Stomach (tissue), 9 donors: ENCODE data around the gene TTBK2. TPM values are rescaled to one million over a fixed set of nuclear protein-coding genes. Genes with fewer than 3 reads are reported as not detected.
A peak's percentile ranks its signal among the peaks of the same experiment; 100 is the strongest.

Experiments
- DNase-seq, 2 donors: peaks; one replicate each; pipeline versions ENCODE4 v3.0.0 to v3.0.0-alpha.2; 2013 to 2019
- H3K27ac ChIP-seq, 5 donors: fragments of 200-600 bp in 4 of 5; sonication (generic) in 4 of 5; one replicate each; pipeline ENCODE4 v1.5.1; 2013 to 2019; ENCODE audit warnings: mild to moderate bottlenecking in 1 of 5, moderate library complexity in 1 of 5
- H3K27me3 ChIP-seq, 3 donors: fragments of 200-600 bp; sonication (generic); one replicate each; pipeline ENCODE4 v1.5.1; 2017 to 2019; ENCODE audit warnings: mixed run types in 1 of 3
- H3K36me3 ChIP-seq, 4 donors: fragments of 200-600 bp; sonication (generic); 1 replicate in 3 of 4; 2 replicates in 1 of 4; pipeline ENCODE4 v1.5.1; 2016 to 2019
- H3K4me1 ChIP-seq, 4 donors: fragments of 200-600 bp; sonication (generic); one replicate each; pipeline ENCODE4 v1.5.1; 2016 to 2019
- H3K4me3 ChIP-seq, 4 donors: fragments of 200-600 bp; sonication (generic) in 3 of 4; one replicate each; pipeline ENCODE4 v1.5.1; 2016 to 2019; ENCODE audit warnings: mild to moderate bottlenecking in 1 of 4
- H3K9me3 ChIP-seq, 4 donors: fragments of 200-600 bp; sonication (generic); one replicate each; pipeline ENCODE4 v1.5.1; 2016 to 2019
- CTCF ChIP-seq, 7 experiments: fragments of 450-650 bp in 4 of 7; fragments of 200-600 bp in 3 of 7; sonication (generic) in 3 of 7; IDR thresholded peaks; one replicate each; pipeline ENCODE4 v1.5.1; 2016 to 2019; ENCODE audit warnings: antibody characterized with exemption in 7 of 7, control low read depth in 2 of 7, mild to moderate bottlenecking in 1 of 7
- EP300 ChIP-seq: sonication (generic); formaldehyde crosslinking; IDR thresholded peaks from one replicate; pipeline ENCODE4 v1.6.1; 2017; ENCODE audit warnings: antibody characterized with exemption
- POLR2A ChIP-seq, 4 donors: fragments of 450-650 bp; IDR thresholded peaks; one replicate each; pipeline ENCODE4 v1.6.1; 2016; ENCODE audit warnings: antibody characterized with exemption in 4 of 4, control low read depth in 2 of 4, mild to moderate bottlenecking in 1 of 4, moderate library complexity in 1 of 4
- POLR2AphosphoS5 ChIP-seq, 3 donors: sonication (generic); formaldehyde crosslinking; IDR thresholded peaks; one replicate each; pipeline ENCODE4 v1.6.1; 2016; ENCODE audit warnings: antibody characterized with exemption in 3 of 3
- WGBS, 5 donors: extraction: QIAGEN DNeasy Blood & Tissue Kit in 3 of 5; methylation state at CpG; one replicate each; pipeline versions ENCODE4 v1.1.5 to v1.1.7; 2013 to 2018; 5-methylcytosine and 5-hydroxymethylcytosine counted together
- intact Hi-C: fragments of 100-400 bp; cut with DNase I; formaldehyde crosslinking; loops from one replicate; pipeline ENCODE4 v1.15.1; 2023; ENCODE audit warnings: low total_unique reads
- polyA plus RNA-seq, 3 donors: library from polyadenylated mRNA; stranded (reverse); fragments of 200-250 nt; gene quantifications; one replicate each; pipeline ENCODE4 v1.2.3, GENCODE V29; 2013
- total RNA-seq, 5 donors: library from RNA; depleted of rRNA; stranded (reverse); fragments of >200 nt; gene quantifications; one replicate each; pipeline versions ENCODE4 v1.1.0 to v1.2.3, GENCODE V29; 2014 to 2016
- donor health status: healthy with polysubstance abuse.
- donor health status: Bipolar disorder and iron deficiency.
- donor health status: healthy.

TTBK2 gene
- total and polyA plus RNA-seq, 8 donors: 1.2 to 15.6 (median 7.6) TPM

- TF ChIP-seq CTCF (IDR thresholded peaks at IDR 0.05) (no peak), EP300 (no peak), POLR2A (IDR thresholded peaks at IDR 0.05) (no peak), POLR2AphosphoS5 (IDR thresholded peaks at IDR 0.05) (no peak)
- Histone ChIP-seq H3K27ac (no peak overlapping the region), H3K4me1 (peaks cover 0 to 15% (median 7%) of the 10 kb centered on the region in 4 donors), H3K9me3 (no peaks in the 10 kb centered on the region), H3K27me3 (no peaks in the 10 kb centered on the region), H3K36me3 (peaks cover 0 to 3% (median 2%) of the 10 kb centered on the region in 4 donors), H3K4me3 (no peak overlapping the region)
- no peak for DNase-seq
- intact Hi-C loops: no loop called here
These were observed 44.4 kb downstream of the TTBK2 start for GRCh38 chr15:42876224-42876623.

GRCh38 chr15:42868683-42869082, 51.9 kb downstream of the TTBK2 start:
- intact Hi-C loops: no loop called here
- no peak for TF ChIP-seq CTCF (IDR thresholded peaks at IDR 0.05)
- TF ChIP-seq POLR2A (IDR thresholded peaks at IDR 0.05): no peak
- TF ChIP-seq POLR2AphosphoS5 (IDR thresholded peaks at IDR 0.05): no peak
- no peak for TF ChIP-seq EP300
- Histone ChIP-seq H3K27me3 (no peaks in the 10 kb centered on the region), H3K4me3 (no peak overlapping the region), H3K36me3 (peaks cover 0 to 22% (median 9%) of the 10 kb centered on the region in 4 donors), H3K27ac (no peak overlapping the region), H3K9me3 (no peaks in the 10 kb centered on the region), H3K4me1 (peaks cover 0 to 10% (median 3%) of the 10 kb centered on the region in 4 donors)
- 96 to 100% (median 98%) methylated on average over 2 of the region's 2 CpGs for WGBS, 5 donors
- no peak for DNase-seq

- no peaks in the 10 kb centered on the region for H3K9me3 ChIP-seq
- peak in 1 of 2 donors; percentile 40 for DNase-seq
- H3K27me3 ChIP-seq: no peaks in the 10 kb centered on the region
- WGBS, 5 donors: 15 to 49% (median 26%) methylated on average over 2 of the region's 2 CpGs
- H3K27ac ChIP-seq: peak overlapping the region in 1 of 5 donors; percentile 30
- peaks cover 0 to 15% (median 3%) of the 10 kb centered on the region in 4 donors for H3K36me3 ChIP-seq
- H3K4me3 ChIP-seq: no peak overlapping the region
- H3K4me1 ChIP-seq: peaks cover 0 to 19% (median 7%) of the 10 kb centered on the region in 4 donors
- intact Hi-C loops: no loop called here
- no peak for TF ChIP-seq POLR2A (IDR thresholded peaks at IDR 0.05)
- no peak for TF ChIP-seq POLR2AphosphoS5 (IDR thresholded peaks at IDR 0.05)
- TF ChIP-seq EP300: no peak
- no peak for TF ChIP-seq CTCF (IDR thresholded peaks at IDR 0.05)
These were observed 56.9 kb downstream of the TTBK2 start for GRCh38 chr15:42863572-42864239.

GRCh38 chr15:42858999-42859789, 61.4 kb downstream of the TTBK2 start:
- H3K27ac ChIP-seq: no peak overlapping the region
- TF ChIP-seq POLR2A (IDR thresholded peaks at IDR 0.05) (no peak), CTCF (IDR thresholded peaks at IDR 0.05) (no peak), EP300 (no peak), POLR2AphosphoS5 (IDR thresholded peaks at IDR 0.05) (no peak)
- 93 to 100% (median 98%) methylated on average over 2 of the region's 2 CpGs for WGBS, 5 donors
- no peaks in the 10 kb centered on the region for H3K9me3 ChIP-seq
- DNase-seq: no peak
- no peaks in the 10 kb centered on the region for H3K27me3 ChIP-seq
- intact Hi-C loops: no loop called here
- peaks cover 0 to 20% (median 5%) of the 10 kb centered on the region in 4 donors for H3K4me1 ChIP-seq
- peaks cover 0 to 10% (median 5%) of the 10 kb centered on the region in 4 donors for H3K36me3 ChIP-seq
- no peak overlapping the region for H3K4me3 ChIP-seq
